ENCODE measurements around the gene SRD5A2.
"Not testable (repeated sequence)": the region's sequence is repeated elsewhere in the genome, so short reads cannot be mapped to it uniquely, and the experiment has no call there.

SRD5A2 gene

DNA sequence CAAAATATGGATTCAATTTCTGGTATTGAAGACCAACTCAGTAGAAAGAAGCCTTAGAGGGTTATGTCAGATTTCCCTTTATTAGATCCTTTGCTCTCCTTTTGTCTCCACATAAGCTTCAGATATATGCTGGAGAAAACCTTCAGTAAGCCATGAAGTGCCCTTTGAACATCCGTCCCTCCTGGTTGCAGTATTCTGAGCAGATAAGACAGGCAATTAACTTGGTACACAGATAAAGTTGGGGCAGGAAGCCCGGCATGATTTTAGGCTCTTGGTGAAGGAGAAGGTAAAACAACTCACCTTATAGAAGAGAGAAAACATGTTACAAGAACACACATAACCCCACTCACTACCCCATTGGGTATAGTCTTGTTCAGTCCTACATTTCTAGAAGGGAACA is 76.4 kb downstream of the SRD5A2 start:
- peaks cover 4% of the 10 kb centered on the region; the same call in 1 of the 2 replicates for H3K27me3 ChIP-seq (ENCODE audit: low read depth, low read length)
- no peaks in the 10 kb centered on the region for H3K79me2 ChIP-seq (ENCODE audit: low read length)
- H3K4me2 ChIP-seq (ENCODE audit: low read length) = no peak overlapping the region
- no peaks in the 10 kb centered on the region for H4K20me1 ChIP-seq (ENCODE audit: insufficient read depth, low read length)
- H3K27ac ChIP-seq (ENCODE audit: low read length) = no peak overlapping the region
- H3K9me3 ChIP-seq (ENCODE audit: insufficient read depth, low read length) = no peaks in the 10 kb centered on the region
- H2AFZ ChIP-seq (ENCODE audit: low read depth, low read length) = no peak overlapping the region
- no peak overlapping the region for H3K4me3 ChIP-seq (ENCODE audit: low read length)
- TF ChIP-seq, protein P1, sequence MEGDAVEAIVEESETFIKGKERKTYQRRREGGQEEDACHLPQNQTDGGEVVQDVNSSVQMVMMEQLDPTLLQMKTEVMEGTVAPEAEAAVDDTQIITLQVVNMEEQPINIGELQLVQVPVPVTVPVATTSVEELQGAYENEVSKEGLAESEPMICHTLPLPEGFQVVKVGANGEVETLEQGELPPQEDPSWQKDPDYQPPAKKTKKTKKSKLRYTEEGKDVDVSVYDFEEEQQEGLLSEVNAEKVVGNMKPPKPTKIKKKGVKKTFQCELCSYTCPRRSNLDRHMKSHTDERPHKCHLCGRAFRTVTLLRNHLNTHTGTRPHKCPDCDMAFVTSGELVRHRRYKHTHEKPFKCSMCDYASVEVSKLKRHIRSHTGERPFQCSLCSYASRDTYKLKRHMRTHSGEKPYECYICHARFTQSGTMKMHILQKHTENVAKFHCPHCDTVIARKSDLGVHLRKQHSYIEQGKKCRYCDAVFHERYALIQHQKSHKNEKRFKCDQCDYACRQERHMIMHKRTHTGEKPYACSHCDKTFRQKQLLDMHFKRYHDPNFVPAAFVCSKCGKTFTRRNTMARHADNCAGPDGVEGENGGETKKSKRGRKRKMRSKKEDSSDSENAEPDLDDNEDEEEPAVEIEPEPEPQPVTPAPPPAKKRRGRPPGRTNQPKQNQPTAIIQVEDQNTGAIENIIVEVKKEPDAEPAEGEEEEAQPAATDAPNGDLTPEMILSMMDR (IDR thresholded peaks at IDR 0.05; ENCODE audit: low read depth, low read length) = no peak
- no peak for TF ChIP-seq EZH2phosphoT487 (IDR thresholded peaks at IDR 0.05; ENCODE audit: low read depth)
- H3K9ac ChIP-seq (ENCODE audit: low read length) = no peak overlapping the region
- H3K36me3 ChIP-seq (replicated peaks; ENCODE audit: low read depth, low read length) = no peaks in the 10 kb centered on the region
- no peaks in the 10 kb centered on the region for H3K4me1 ChIP-seq (ENCODE audit: low read length)

DNA sequence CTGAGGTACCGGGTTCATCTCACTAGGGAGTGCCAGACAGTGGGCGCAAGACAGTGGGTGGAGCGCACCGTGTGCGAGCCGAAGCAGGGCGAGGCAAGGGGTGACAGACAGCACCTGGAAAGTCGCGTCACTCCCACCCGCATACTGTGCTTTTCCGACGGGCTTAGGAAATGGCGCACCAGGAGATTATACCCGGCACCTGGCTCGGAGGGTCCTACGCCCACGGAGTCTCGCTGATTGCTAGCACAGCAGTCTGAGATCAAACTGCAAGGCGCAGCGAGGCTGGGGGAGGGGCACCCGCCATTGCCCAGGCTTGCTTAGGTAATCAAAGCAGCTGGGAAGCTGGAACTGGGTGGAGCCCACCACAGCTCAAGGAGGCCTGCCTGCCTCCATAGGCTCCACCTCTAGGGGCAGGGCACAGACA is 84.3 kb downstream of the SRD5A2 start:
- H3K27ac ChIP-seq (ENCODE audit: low read length); H3K79me2 ChIP-seq (ENCODE audit: low read length); H3K4me3 ChIP-seq (ENCODE audit: low read length); H2AFZ ChIP-seq (ENCODE audit: low read depth, low read length); H4K20me1 ChIP-seq (ENCODE audit: insufficient read depth, low read length); H3K9ac ChIP-seq (ENCODE audit: low read length); H3K4me1 ChIP-seq (ENCODE audit: low read length); H3K4me2 ChIP-seq (ENCODE audit: low read length); H3K27me3 ChIP-seq (ENCODE audit: low read depth, low read length); H3K9me3 ChIP-seq (ENCODE audit: insufficient read depth, low read length); H3K36me3 ChIP-seq (replicated peaks; ENCODE audit: low read depth, low read length): not testable (repeated sequence)

DNA sequence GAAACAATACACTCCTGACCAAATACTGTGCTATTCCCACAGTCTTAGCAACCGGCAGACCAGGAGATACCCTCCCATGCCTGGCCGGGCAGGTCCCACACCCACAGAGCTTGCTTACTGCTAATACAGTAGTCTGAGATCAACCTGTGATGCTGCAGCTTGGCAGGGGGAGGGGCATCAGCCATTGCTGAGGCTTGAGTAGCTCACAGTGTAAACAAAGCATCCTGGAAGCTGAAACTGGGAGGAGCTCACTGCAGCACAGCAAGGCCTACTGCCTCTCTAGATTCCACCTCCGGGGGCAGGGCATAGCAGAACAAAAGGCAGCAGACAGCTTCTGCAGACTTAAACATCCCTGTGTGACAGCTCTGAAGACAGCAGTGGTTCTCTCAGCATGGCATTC is 91.4 kb downstream of the SRD5A2 start:
- H3K4me3 ChIP-seq (ENCODE audit: low read length); H3K4me2 ChIP-seq (ENCODE audit: low read length); H3K27ac ChIP-seq (ENCODE audit: low read length); H3K9me3 ChIP-seq (ENCODE audit: insufficient read depth, low read length); H3K27me3 ChIP-seq (ENCODE audit: low read depth, low read length); H3K4me1 ChIP-seq (ENCODE audit: low read length); H3K36me3 ChIP-seq (replicated peaks; ENCODE audit: low read depth, low read length); H2AFZ ChIP-seq (ENCODE audit: low read depth, low read length); H3K79me2 ChIP-seq (ENCODE audit: low read length); H3K9ac ChIP-seq (ENCODE audit: low read length); H4K20me1 ChIP-seq (ENCODE audit: insufficient read depth, low read length): not testable (repeated sequence)

DNA sequence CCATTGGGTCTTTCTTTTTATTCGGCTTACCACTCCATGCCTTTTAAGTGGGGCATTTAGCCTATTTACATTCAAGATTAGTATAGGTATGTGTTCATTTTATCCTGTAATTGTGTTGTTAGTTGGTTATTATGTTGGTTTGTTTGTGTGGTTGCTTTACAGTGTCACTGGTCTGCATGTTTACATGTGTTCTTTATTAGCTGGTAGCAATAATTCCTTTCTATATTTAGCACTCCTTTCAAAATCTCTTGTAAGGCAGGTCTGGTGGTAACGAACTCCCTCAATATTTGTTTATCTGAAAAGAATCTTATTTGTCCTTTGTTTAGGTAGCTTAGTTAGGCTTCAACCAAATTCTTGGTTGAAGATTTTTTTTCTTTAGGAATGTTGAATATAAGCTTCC is 97.5 kb downstream of the SRD5A2 start:
- Histone ChIP-seq H3K36me3 (replicated peaks; ENCODE audit: low read depth, low read length) (no peaks in the 10 kb centered on the region), H4K20me1 (ENCODE audit: insufficient read depth, low read length) (no peaks in the 10 kb centered on the region), H2AFZ (ENCODE audit: low read depth, low read length) (no peak overlapping the region), H3K4me3 (ENCODE audit: low read length) (no peak overlapping the region), H3K4me2 (ENCODE audit: low read length) (no peak overlapping the region), H3K4me1 (ENCODE audit: low read length) (peaks cover 4% of the 10 kb centered on the region), H3K9me3 (ENCODE audit: insufficient read depth, low read length) (no peaks in the 10 kb centered on the region), H3K9ac (ENCODE audit: low read length) (no peak overlapping the region), H3K27me3 (ENCODE audit: low read depth, low read length) (peaks cover 7% of the 10 kb centered on the region; the same call in 1 of the 2 replicates), H3K27ac (ENCODE audit: low read length) (no peak overlapping the region), H3K79me2 (ENCODE audit: low read length) (no peaks in the 10 kb centered on the region)
- TF ChIP-seq EZH2phosphoT487 (IDR thresholded peaks at IDR 0.05; ENCODE audit: low read depth) = no peak
- TF ChIP-seq, protein P1 (IDR thresholded peaks at IDR 0.05; ENCODE audit: low read depth, low read length) = no peak

DNA sequence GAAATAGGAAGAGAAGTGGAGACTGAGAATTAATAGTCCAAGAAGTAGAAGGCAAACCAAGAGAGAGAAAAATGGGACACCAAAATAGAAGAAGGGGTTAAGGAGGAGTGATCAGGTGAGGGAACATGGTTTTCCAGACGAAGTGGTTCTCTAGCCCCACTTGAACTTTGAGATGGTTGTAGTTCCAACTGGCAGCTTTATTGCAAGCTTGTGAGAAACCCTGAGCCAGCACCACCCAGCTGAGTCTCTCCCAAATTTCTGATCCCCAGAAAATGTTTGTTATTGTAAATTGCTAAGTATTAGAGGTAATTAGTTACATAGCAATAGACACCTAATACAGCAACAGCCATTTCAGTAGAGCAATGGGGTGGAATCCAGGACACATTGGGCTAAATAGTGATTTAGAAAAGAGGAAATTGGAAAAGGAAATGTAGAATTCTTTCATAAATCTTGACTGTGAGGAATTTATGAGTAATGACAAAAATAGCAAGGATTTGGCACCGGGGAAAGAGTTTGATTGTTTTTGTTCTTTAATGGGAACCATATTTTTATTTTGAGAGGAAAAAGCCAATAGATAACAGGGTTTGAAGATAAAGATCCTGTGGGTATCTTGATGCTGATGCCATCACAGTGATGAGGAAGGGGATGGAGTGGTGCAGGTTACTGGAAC is 104.1 kb downstream of the SRD5A2 start:
- Histone ChIP-seq H3K27me3 (ENCODE audit: low read depth, low read length) (peaks cover 27% of the 10 kb centered on the region; the same call in 1 of the 2 replicates), H3K4me3 (ENCODE audit: low read length) (no peak overlapping the region), H3K79me2 (ENCODE audit: low read length) (no peaks in the 10 kb centered on the region), H3K4me1 (ENCODE audit: low read length) (peaks cover 9% of the 10 kb centered on the region), H3K36me3 (replicated peaks; ENCODE audit: low read depth, low read length) (no peaks in the 10 kb centered on the region), H3K9ac (ENCODE audit: low read length) (no peak overlapping the region), H3K9me3 (ENCODE audit: insufficient read depth, low read length) (no peaks in the 10 kb centered on the region), H3K4me2 (ENCODE audit: low read length) (no peak overlapping the region), H2AFZ (ENCODE audit: low read depth, low read length) (no peak overlapping the region), H3K27ac (ENCODE audit: low read length) (no peak overlapping the region), H4K20me1 (ENCODE audit: insufficient read depth, low read length) (no peaks in the 10 kb centered on the region)
- no peak for TF ChIP-seq EZH2phosphoT487 (IDR thresholded peaks at IDR 0.05; ENCODE audit: low read depth)
- TF ChIP-seq, protein P1 (IDR thresholded peaks at IDR 0.05; ENCODE audit: low read depth, low read length) = no peak

All from OCI-LY3 (cell line).